CD14-positive monocyte (primary cell): Measurements from ENCODE around the gene TAF1C. TPM values are rescaled to one million over a fixed set of nuclear protein-coding genes. Genes with fewer than 3 reads are reported as not detected.

Source experiments
- DNase-seq, 3 donors: peaks; one replicate each; pipeline ENCODE4 v3.0.0-alpha.2; 2011 to 2022
- H2AFZ ChIP-seq: 2 replicates; pipeline ENCODE4 v1.6.0; 2012; ENCODE audit warnings: mild to moderate bottlenecking, low read depth, low read length, inconsistent platforms; ENCODE audit not compliant: insufficient read depth, poor library complexity, severe bottlenecking
- H3K27ac ChIP-seq, 2 donors: 1 replicate in 1 of 2; 2 replicates in 1 of 2; pipeline ENCODE4 v1.5.1; 2012 to 2013; ENCODE audit warnings: low read length in 2 of 2, control low read depth in 1 of 2, inconsistent platforms in 1 of 2, low read depth in 1 of 2, mild to moderate bottlenecking in 1 of 2
- H3K27me3 ChIP-seq, 2 donors: one replicate each; pipeline versions ENCODE4 v1.6.0 to v1.6.1; 2011 to 2013; ENCODE audit warnings: low read length in 2 of 2; ENCODE audit not compliant: control insufficient read depth in 2 of 2, insufficient read depth in 2 of 2
- H3K36me3 ChIP-seq, 2 donors: replicated peaks in 1 of 2; 1 replicate in 1 of 2; 2 replicates in 1 of 2; pipeline versions ENCODE4 v1.5.1 to v1.6.1; 2012 to 2013; ENCODE audit warnings: low read length in 2 of 2, control low read depth in 1 of 2, inconsistent platforms in 1 of 2, mild to moderate bottlenecking in 1 of 2; ENCODE audit not compliant: insufficient read depth in 2 of 2, control insufficient read depth in 1 of 2
- H3K4me1 ChIP-seq, 2 donors: 1 replicate in 1 of 2; 2 replicates in 1 of 2; pipeline versions ENCODE4 v1.5.1 to v1.6.1; 2012 to 2013; ENCODE audit warnings: low read length in 2 of 2, control low read depth in 1 of 2, inconsistent platforms in 1 of 2, mild to moderate bottlenecking in 1 of 2, moderate library complexity in 1 of 2; ENCODE audit not compliant: insufficient read depth in 2 of 2, control insufficient read depth in 1 of 2
- H3K4me2 ChIP-seq: replicated peaks from 2 replicates; pipeline ENCODE3; 2012; ENCODE audit warnings: low read length, moderate library complexity, mild to moderate bottlenecking; ENCODE audit not compliant: poor library complexity, severe bottlenecking; ENCODE audit errors: extremely low read depth
- H3K4me3 ChIP-seq, 3 experiments: fragments of 200-600 bp in 1 of 3; sonication (generic) in 1 of 3; replicated peaks in 1 of 3; 1 replicate in 2 of 3; 2 replicates in 1 of 3; pipeline ENCODE4 v1.5.1; 2011 to 2013; ENCODE audit warnings: low read length in 3 of 3, mild to moderate bottlenecking in 3 of 3, control low read depth in 2 of 3, low read depth in 2 of 3, inconsistent platforms in 1 of 3, moderate library complexity in 1 of 3
- H3K79me2 ChIP-seq: 2 replicates; pipeline ENCODE4 v1.6.0; 2012; ENCODE audit warnings: mild to moderate bottlenecking, control low read depth, inconsistent platforms, low read length, moderate library complexity; ENCODE audit not compliant: insufficient read depth
- H3K9ac ChIP-seq: 2 replicates; pipeline ENCODE4 v1.6.0; 2017; ENCODE audit warnings: low read length, mild to moderate bottlenecking; ENCODE audit not compliant: insufficient read depth, poor library complexity, severe bottlenecking
- H3K9me3 ChIP-seq, 2 donors: replicated peaks in 1 of 2; 1 replicate in 1 of 2; 2 replicates in 1 of 2; pipeline versions ENCODE4 v1.5.1 to v1.6.1; 2012 to 2013; ENCODE audit warnings: low read length in 2 of 2, control low read depth in 1 of 2; ENCODE audit not compliant: control insufficient read depth in 1 of 2, insufficient read depth in 1 of 2
- H4K20me1 ChIP-seq: 2 replicates; pipeline ENCODE4 v1.6.0; 2012; ENCODE audit warnings: mild to moderate bottlenecking, low read length, control low read depth, moderate library complexity; ENCODE audit not compliant: insufficient read depth
- H3K27ac Mint-ChIP-seq, 7 donors: one replicate each; pipeline ENCODE4 v1.8.0; 2020; ENCODE audit warnings: mild to moderate bottlenecking in 7 of 7, mixed read lengths in 7 of 7, moderate library complexity in 6 of 7, inconsistent platforms in 2 of 7
- H3K27me3 Mint-ChIP-seq, 3 donors: one replicate each; pipeline ENCODE4 v1.8.0; 2021 to 2022; ENCODE audit warnings: low read depth in 3 of 3, mild to moderate bottlenecking in 3 of 3, mixed read lengths in 3 of 3, moderate library complexity in 3 of 3, inconsistent platforms in 1 of 3
- H3K36me3 Mint-ChIP-seq, 2 donors: one replicate each; pipeline ENCODE4 v1.8.0; 2020; ENCODE audit warnings: mixed read lengths in 2 of 2, inconsistent platforms in 1 of 2, mild to moderate bottlenecking in 1 of 2
- H3K4me1 Mint-ChIP-seq: one replicate; pipeline ENCODE4 v1.8.0; 2020; ENCODE audit warnings: mild to moderate bottlenecking, mixed read lengths
- H3K4me3 Mint-ChIP-seq, 2 donors: one replicate each; pipeline ENCODE4 v1.8.0; 2020; ENCODE audit warnings: mild to moderate bottlenecking in 2 of 2, mixed read lengths in 2 of 2, moderate library complexity in 1 of 2
- H3K9me3 Mint-ChIP-seq, 7 donors: one replicate each; pipeline ENCODE4 v1.8.0; 2020 to 2022; ENCODE audit warnings: mixed read lengths in 7 of 7, mild to moderate bottlenecking in 6 of 7, moderate library complexity in 6 of 7, inconsistent platforms in 2 of 7
- WGBS: methylation state at CpG from one replicate; pipeline ENCODE4 v1.1.5; 2013; ENCODE audit warnings: missing lambda C conversion rate; ENCODE audit not compliant: insufficient coverage; 5-methylcytosine and 5-hydroxymethylcytosine counted together
- intact Hi-C, 2 donors: fragments of 100-400 bp; cut with micrococcal nuclease; formaldehyde crosslinking; loops; one replicate each; pipeline versions ENCODE4 v1.15.0 to v1.15.1; 2023
- polyA plus RNA-seq, 3 donors: library from polyadenylated mRNA; depleted of rRNA in 1 of 3; unstranded in 2 of 3; stranded (reverse) in 1 of 3; fragments of 300-500 nt in 2 of 3; fragments of >200 nt in 1 of 3; fragmentation: Illumina TruSeq in 2 of 3; gene quantifications; 1 replicate in 2 of 3; 2 replicates in 1 of 3; pipeline ENCODE4 v1.2.3, GENCODE V29; 2012 to 2021
- TF ChIP-seq, protein P1 (sequence below): fragments of 200-600 bp; IDR thresholded peaks from one replicate; pipeline ENCODE4 v1.8.0; 2022; ENCODE audit warnings: antibody characterized with exemption, mild to moderate bottlenecking

Gene TAF1C
- polyA plus RNA-seq, 3 donors = 4.0 to 126 (median 4.5) TPM

GRCh38 chr16:84139628-84140258 is 47.1 kb downstream of the TAF1C start:
- no peak overlapping the region for H3K4me3 Mint-ChIP-seq
- H3K27me3 Mint-ChIP-seq = peaks cover 0 to 6% (median 4%) of the 10 kb centered on the region in 3 donors
- no peak overlapping the region for H3K27ac Mint-ChIP-seq
- peaks cover 45% of the 10 kb centered on the region for H3K79me2 ChIP-seq
- intact Hi-C loops = loop anchor here in 1 of 2 donors (10.0 kb wide), 1 partner anchor 55 kb away; the partner anchor contains the start of gene ADAD2
- peaks cover 7% of the 10 kb centered on the region for H3K4me1 Mint-ChIP-seq
- no peaks in the 10 kb centered on the region for H3K36me3 ChIP-seq
- H2AFZ ChIP-seq = no peak overlapping the region
- H3K9ac ChIP-seq = peak overlapping the region; percentile 8
- no peak for DNase-seq
- H3K36me3 Mint-ChIP-seq = peaks cover 8 to 10% of the 10 kb centered on the region in 2 donors
- H3K4me2 ChIP-seq = no peak overlapping the region
- WGBS = 88% methylated on average over 4 of the region's 6 CpGs
- no peak overlapping the region for H3K27ac ChIP-seq
- no peak overlapping the region for H3K4me3 ChIP-seq
- TF ChIP-seq, protein P1, sequence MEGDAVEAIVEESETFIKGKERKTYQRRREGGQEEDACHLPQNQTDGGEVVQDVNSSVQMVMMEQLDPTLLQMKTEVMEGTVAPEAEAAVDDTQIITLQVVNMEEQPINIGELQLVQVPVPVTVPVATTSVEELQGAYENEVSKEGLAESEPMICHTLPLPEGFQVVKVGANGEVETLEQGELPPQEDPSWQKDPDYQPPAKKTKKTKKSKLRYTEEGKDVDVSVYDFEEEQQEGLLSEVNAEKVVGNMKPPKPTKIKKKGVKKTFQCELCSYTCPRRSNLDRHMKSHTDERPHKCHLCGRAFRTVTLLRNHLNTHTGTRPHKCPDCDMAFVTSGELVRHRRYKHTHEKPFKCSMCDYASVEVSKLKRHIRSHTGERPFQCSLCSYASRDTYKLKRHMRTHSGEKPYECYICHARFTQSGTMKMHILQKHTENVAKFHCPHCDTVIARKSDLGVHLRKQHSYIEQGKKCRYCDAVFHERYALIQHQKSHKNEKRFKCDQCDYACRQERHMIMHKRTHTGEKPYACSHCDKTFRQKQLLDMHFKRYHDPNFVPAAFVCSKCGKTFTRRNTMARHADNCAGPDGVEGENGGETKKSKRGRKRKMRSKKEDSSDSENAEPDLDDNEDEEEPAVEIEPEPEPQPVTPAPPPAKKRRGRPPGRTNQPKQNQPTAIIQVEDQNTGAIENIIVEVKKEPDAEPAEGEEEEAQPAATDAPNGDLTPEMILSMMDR = no peak
- H3K4me1 ChIP-seq = peaks cover 8 to 9% of the 10 kb centered on the region in 2 donors
- peaks cover 0 to 2% (median 0%) of the 10 kb centered on the region in 7 donors for H3K9me3 Mint-ChIP-seq
- H4K20me1 ChIP-seq = peaks cover 5% of the 10 kb centered on the region
- no peaks in the 10 kb centered on the region for H3K27me3 ChIP-seq
- no peaks in the 10 kb centered on the region for H3K9me3 ChIP-seq

- TF ChIP-seq, protein P1 = no peak
- H3K79me2 ChIP-seq = peaks cover 38% of the 10 kb centered on the region
- H3K9me3 ChIP-seq = no peaks in the 10 kb centered on the region
- peak overlapping the region; percentile 8 for H3K9ac ChIP-seq
- H3K4me2 ChIP-seq = no peak overlapping the region
- H2AFZ ChIP-seq = no peak overlapping the region
- no peak overlapping the region for H3K4me3 Mint-ChIP-seq
- H3K27me3 ChIP-seq = no peaks in the 10 kb centered on the region
- WGBS = 88% methylated on average over 10 of the region's 14 CpGs
- peaks cover 5% of the 10 kb centered on the region in 2 donors for H3K4me1 ChIP-seq
- H3K36me3 Mint-ChIP-seq = peaks cover 12 to 16% of the 10 kb centered on the region in 2 donors
- H3K4me1 Mint-ChIP-seq = peaks cover 4% of the 10 kb centered on the region
- H3K27me3 Mint-ChIP-seq = peaks cover 0 to 3% (median 3%) of the 10 kb centered on the region in 3 donors
- peak overlapping the region in 1 of 7 donors; percentile 9 for H3K27ac Mint-ChIP-seq
- H3K27ac ChIP-seq = no peak overlapping the region
- intact Hi-C loops = no loop called here
- peaks cover 0 to 2% (median 0%) of the 10 kb centered on the region in 7 donors for H3K9me3 Mint-ChIP-seq
- peaks cover 5% of the 10 kb centered on the region for H4K20me1 ChIP-seq
- DNase-seq = no peak
- H3K36me3 ChIP-seq = no peaks in the 10 kb centered on the region
- no peak overlapping the region for H3K4me3 ChIP-seq
These were observed 47.8 kb downstream of the TAF1C start for GRCh38 chr16:84138824-84139627.
